ENCODE measurements around the gene OR8B8.
A peak's percentile ranks its signal among the peaks of the same experiment; 100 is the strongest.
"Not testable (repeated sequence)": the region's sequence is repeated elsewhere in the genome, so short reads cannot be mapped to it uniquely, and the experiment has no call there.

The OR8B8 gene

GRCh38 chr11:124445646-124446150, at the start of gene OR8B8:
OR8B8 (minus strand) TSS chr11:124445696; CDS start chr11:124441085, 4,611 bp downstream.
- DNase-seq, result no peak

GRCh38 chr11:124493016-124493655, 47.6 kb upstream of the OR8B8 start:
- DNase-seq, result no peak

- DNase-seq, result no peak
These were observed 37.9 kb upstream of the OR8B8 start for GRCh38 chr11:124483422-124483821.

- no peak for DNase-seq
These were observed 37.1 kb upstream of the OR8B8 start for GRCh38 chr11:124482362-124483147.

- DNase-seq, result peak; percentile 68
These were observed 36.1 kb upstream of the OR8B8 start for GRCh38 chr11:124481365-124482323.

- no peak for DNase-seq
These were observed 34.1 kb upstream of the OR8B8 start for GRCh38 chr11:124479561-124479960.

- no peak for DNase-seq
These were observed 29.8 kb upstream of the OR8B8 start for GRCh38 chr11:124475265-124475664.

- no peak for DNase-seq
These were observed 29.3 kb upstream of the OR8B8 start for GRCh38 chr11:124474779-124475178.

- no peak for DNase-seq
These were observed 28.6 kb upstream of the OR8B8 start for GRCh38 chr11:124474079-124474478.

- no peak for DNase-seq
These were observed 28.0 kb upstream of the OR8B8 start for GRCh38 chr11:124473476-124473875.

GRCh38 chr11:124470561-124471227, 25.2 kb upstream of the OR8B8 start:
- peak; percentile 5 for DNase-seq

GRCh38 chr11:124467381-124467927, 22.0 kb upstream of the OR8B8 start:
- DNase-seq, result no peak

GRCh38 chr11:124465368-124465767, 19.9 kb upstream of the OR8B8 start:
- DNase-seq, result no peak

GRCh38 chr11:124463990-124464389, 18.5 kb upstream of the OR8B8 start:
- DNase-seq, result no peak

GRCh38 chr11:124463324-124463723, 17.8 kb upstream of the OR8B8 start:
- DNase-seq, result no peak

GRCh38 chr11:124460459-124460858, 15.0 kb upstream of the OR8B8 start:
- no peak for DNase-seq

GRCh38 chr11:124459379-124459778, 13.9 kb upstream of the OR8B8 start:
- DNase-seq, result not testable (repeated sequence)

- DNase-seq, result no peak
These were observed 9.1 kb upstream of the OR8B8 start for GRCh38 chr11:124454552-124454951.

- DNase-seq, result no peak
These were observed 1.4 kb upstream of the OR8B8 start for GRCh38 chr11:124446916-124447315.

GRCh38 chr11:124442847-124443246, 2.6 kb downstream of the OR8B8 start:
- no peak for DNase-seq

GRCh38 chr11:124442442-124442841, 3.1 kb downstream of the OR8B8 start:
- DNase-seq, result no peak

- no peak for DNase-seq
These were observed 4.0 kb downstream of the OR8B8 start for GRCh38 chr11:124441519-124441918.
